ENCODE data around the gene PDILT. TPM values are rescaled to one million over a fixed set of nuclear protein-coding genes. Genes with fewer than 3 reads are reported as not detected.

The PDILT gene
- total RNA-seq, 1 experiment from 2014 or later, result not detected

DNA sequence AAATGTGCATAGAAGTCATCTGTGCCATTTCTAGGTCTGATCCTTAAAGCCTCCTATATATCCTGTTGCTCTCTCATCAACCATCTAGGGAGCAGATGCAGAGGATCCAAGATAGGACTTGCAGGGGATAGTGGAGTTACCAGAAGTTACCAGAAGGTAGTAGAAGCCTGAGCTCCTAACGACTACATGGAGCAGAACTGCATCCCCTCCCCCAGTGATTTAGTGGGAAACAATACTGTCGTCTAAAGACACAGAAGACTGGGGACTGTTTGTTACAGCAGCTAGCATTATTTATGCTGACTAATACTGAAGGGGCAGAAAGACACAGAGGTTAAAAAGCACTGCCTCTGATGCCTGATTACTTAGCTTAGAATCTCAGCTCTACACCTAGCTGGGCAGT lies 93.0 kb downstream of the PDILT start:
- Histone ChIP-seq H2BK15ac (ENCODE audit: low read depth, low read length) (no peak overlapping the region), H3K23me2 (ENCODE audit: insufficient read length, low read depth, low read length, poor library complexity, severe bottlenecking) (no peaks in the 10 kb centered on the region), H4K91ac (ENCODE audit: insufficient read length, low read depth, low read length) (no peak overlapping the region), H3K14ac (ENCODE audit: insufficient read depth, low read length) (no peak overlapping the region), H2BK120ac (ENCODE audit: low read depth, low read length, poor library complexity, severe bottlenecking) (no peak overlapping the region), H2BK5ac (ENCODE audit: insufficient read length, low read length) (no peak overlapping the region), H3K79me2 (ENCODE audit: insufficient read depth, low read length) (no peaks in the 10 kb centered on the region), H3K9ac (ENCODE audit: extremely low read depth, insufficient read length, low read length) (no peak overlapping the region), H2BK12ac (ENCODE audit: insufficient read length, low read depth, low read length) (no peak overlapping the region), H3K27ac (ENCODE audit: insufficient read length, low read depth, low read length) (no peak overlapping the region), H2AK5ac (ENCODE audit: insufficient read length, low read length) (no peak overlapping the region), H3K4me1 (ENCODE audit: insufficient read depth, low read length) (peaks cover 6% of the 10 kb centered on the region), H3K27me3 (ENCODE audit: insufficient read depth, low read length) (no peaks in the 10 kb centered on the region), H3K79me1 (ENCODE audit: insufficient read depth, low read depth, low read length, poor library complexity, severe bottlenecking) (no peaks in the 10 kb centered on the region), H3K4me2 (ENCODE audit: insufficient read depth, insufficient read length, low read length) (no peak overlapping the region), H4K20me1 (ENCODE audit: control insufficient read depth, insufficient read depth, insufficient read length) (no peaks in the 10 kb centered on the region), H3K4ac (ENCODE audit: low read depth, low read length) (no peak overlapping the region), H4K5ac (ENCODE audit: insufficient read length, low read depth, low read length) (no peak overlapping the region), H3T11ph (ENCODE audit: low read length) (no peak overlapping the region), H3K23ac (ENCODE audit: insufficient read length, low read depth, low read length) (no peak overlapping the region), H3K9me3 (ENCODE audit: control insufficient read depth, low read depth, low read length) (no peaks in the 10 kb centered on the region), H2BK20ac (ENCODE audit: low read depth, low read length, poor library complexity, severe bottlenecking) (no peak overlapping the region), H4K8ac (replicated peaks; ENCODE audit: insufficient read length, low read depth, low read length) (no peak overlapping the region), H3K18ac (ENCODE audit: insufficient read length, low read depth, low read length) (no peak overlapping the region), H3K56ac (ENCODE audit: insufficient read length, low read depth, low read length) (no peak overlapping the region), H2AFZ (ENCODE audit: low read length) (no peak overlapping the region)
- H3K27ac Mint-ChIP-seq, result no peak overlapping the region
- no peaks in the 10 kb centered on the region for H3K36me3 Mint-ChIP-seq (ENCODE audit: insufficient read depth in 1 of 3, low read depth in 3 of 3)
- H3K4me1 Mint-ChIP-seq, result peaks cover 8 to 12% of the 10 kb centered on the region in 2 experiments; a peak in 2 of 4 replicates
- no peak for DNase-seq
- WGBS (ENCODE audit: extremely low coverage, insufficient read length, low lambda C conversion rate), result no CpG with 5 or more reads among the region's 2 CpGs
- H3K4me3 Mint-ChIP-seq, result no peak overlapping the region
- H3K27me3 Mint-ChIP-seq (ENCODE audit: low read depth), result 0 out of 2 replicates have a peak, but pooled peaks cover under 1% of the 10 kb centered on the region
- peaks cover 0 to 4% of the 10 kb centered on the region in 2 experiments; a peak in 1 of 5 replicates for H3K9me3 Mint-ChIP-seq
- TF ChIP-seq, protein P1, sequence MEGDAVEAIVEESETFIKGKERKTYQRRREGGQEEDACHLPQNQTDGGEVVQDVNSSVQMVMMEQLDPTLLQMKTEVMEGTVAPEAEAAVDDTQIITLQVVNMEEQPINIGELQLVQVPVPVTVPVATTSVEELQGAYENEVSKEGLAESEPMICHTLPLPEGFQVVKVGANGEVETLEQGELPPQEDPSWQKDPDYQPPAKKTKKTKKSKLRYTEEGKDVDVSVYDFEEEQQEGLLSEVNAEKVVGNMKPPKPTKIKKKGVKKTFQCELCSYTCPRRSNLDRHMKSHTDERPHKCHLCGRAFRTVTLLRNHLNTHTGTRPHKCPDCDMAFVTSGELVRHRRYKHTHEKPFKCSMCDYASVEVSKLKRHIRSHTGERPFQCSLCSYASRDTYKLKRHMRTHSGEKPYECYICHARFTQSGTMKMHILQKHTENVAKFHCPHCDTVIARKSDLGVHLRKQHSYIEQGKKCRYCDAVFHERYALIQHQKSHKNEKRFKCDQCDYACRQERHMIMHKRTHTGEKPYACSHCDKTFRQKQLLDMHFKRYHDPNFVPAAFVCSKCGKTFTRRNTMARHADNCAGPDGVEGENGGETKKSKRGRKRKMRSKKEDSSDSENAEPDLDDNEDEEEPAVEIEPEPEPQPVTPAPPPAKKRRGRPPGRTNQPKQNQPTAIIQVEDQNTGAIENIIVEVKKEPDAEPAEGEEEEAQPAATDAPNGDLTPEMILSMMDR (conservative IDR thresholded peaks at IDR 0.05), result no peak

Measured in H9 (cell line).